Mesothelial cell of epicardium (in vitro differentiated cells): ENCODE data around the gene CDH3. TPM values are rescaled to one million over a fixed set of nuclear protein-coding genes. Genes with fewer than 3 reads are reported as not detected.

Experiments
- DNase-seq, 2 experiments: peaks; one replicate each; pipeline ENCODE4 v3.0.0; 2021; ENCODE audit warnings: low spot score in 2 of 2; ENCODE audit not compliant: unreplicated experiment in 2 of 2
- H3K27ac Mint-ChIP-seq: 2 replicates; pipeline ENCODE4 v1.8.0; 2021; ENCODE audit warnings: mixed read lengths
- H3K27me3 Mint-ChIP-seq: 2 replicates; pipeline ENCODE4 v1.8.0; 2021; ENCODE audit warnings: low read depth, mixed read lengths
- H3K36me3 Mint-ChIP-seq: 2 replicates; pipeline ENCODE4 v1.8.0; 2021; ENCODE audit warnings: mixed read lengths
- H3K4me1 Mint-ChIP-seq: 2 replicates; pipeline ENCODE4 v1.8.0; 2021; ENCODE audit warnings: mixed read lengths
- H3K4me3 Mint-ChIP-seq: 2 replicates; pipeline ENCODE4 v1.8.0; 2021; ENCODE audit warnings: mild to moderate bottlenecking, moderate library complexity, mixed read lengths
- H3K9me3 Mint-ChIP-seq: 2 replicates; pipeline ENCODE4 v1.8.0; 2021; ENCODE audit warnings: mixed read lengths
- total RNA-seq: library from RNA; stranded (reverse); gene quantifications from 3 replicates; pipeline ENCODE4 v1.2.1, GENCODE V29; 2021
- TF ChIP-seq, protein P1 (sequence below): fragments of 200-600 bp; sonication (generic); IDR thresholded peaks from one replicate; pipeline ENCODE4 v1.5.0; 2021; ENCODE audit warnings: antibody characterized with exemption; ENCODE audit not compliant: unreplicated experiment

CDH3 gene
- total RNA-seq, 1 donor from 2014 or later, result 179 TPM

DNA sequence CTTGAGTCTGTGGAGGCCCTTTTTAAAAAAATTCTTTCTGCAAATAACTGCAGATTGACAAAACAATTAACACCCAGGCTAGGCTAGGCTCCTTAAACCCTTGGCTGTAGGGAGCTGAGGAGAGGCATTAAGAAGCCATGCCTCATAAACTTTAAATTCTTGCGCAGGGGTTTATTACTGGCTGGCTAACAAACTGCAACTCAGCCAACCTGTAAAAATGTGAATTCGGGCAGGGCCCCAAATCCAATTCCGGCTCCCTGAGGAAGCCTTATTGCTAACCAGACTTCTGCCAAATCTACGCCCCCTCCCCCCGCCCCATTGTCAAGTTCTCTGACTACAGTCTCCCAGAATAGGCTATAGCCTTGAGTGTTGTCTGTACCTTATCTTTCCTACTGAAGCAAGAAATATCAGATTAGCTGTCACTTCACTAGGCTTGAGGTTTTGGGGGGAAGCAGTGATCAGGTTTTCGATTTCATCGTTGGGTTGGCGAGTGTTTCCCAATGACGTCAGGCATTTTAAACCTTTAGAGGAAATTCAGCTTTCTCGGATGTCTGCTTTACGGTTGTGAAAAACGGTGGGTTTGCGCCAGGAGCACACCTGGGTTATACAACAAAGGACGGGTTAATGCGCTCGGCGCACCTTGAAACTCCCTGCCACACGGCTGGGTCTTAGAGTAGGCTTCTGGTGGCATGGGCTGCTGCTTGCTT lies 2.0 kb downstream of the CDH3 start:
- H3K4me1 Mint-ChIP-seq, result peaks cover 33% of the 10 kb centered on the region
- peaks cover 3% of the 10 kb centered on the region for H3K27me3 Mint-ChIP-seq
- H3K27ac Mint-ChIP-seq, result peak overlapping the region; percentile 93
- TF ChIP-seq, protein P1, sequence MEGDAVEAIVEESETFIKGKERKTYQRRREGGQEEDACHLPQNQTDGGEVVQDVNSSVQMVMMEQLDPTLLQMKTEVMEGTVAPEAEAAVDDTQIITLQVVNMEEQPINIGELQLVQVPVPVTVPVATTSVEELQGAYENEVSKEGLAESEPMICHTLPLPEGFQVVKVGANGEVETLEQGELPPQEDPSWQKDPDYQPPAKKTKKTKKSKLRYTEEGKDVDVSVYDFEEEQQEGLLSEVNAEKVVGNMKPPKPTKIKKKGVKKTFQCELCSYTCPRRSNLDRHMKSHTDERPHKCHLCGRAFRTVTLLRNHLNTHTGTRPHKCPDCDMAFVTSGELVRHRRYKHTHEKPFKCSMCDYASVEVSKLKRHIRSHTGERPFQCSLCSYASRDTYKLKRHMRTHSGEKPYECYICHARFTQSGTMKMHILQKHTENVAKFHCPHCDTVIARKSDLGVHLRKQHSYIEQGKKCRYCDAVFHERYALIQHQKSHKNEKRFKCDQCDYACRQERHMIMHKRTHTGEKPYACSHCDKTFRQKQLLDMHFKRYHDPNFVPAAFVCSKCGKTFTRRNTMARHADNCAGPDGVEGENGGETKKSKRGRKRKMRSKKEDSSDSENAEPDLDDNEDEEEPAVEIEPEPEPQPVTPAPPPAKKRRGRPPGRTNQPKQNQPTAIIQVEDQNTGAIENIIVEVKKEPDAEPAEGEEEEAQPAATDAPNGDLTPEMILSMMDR, result no peak
- peaks cover 6% of the 10 kb centered on the region for H3K36me3 Mint-ChIP-seq
- H3K9me3 Mint-ChIP-seq, result no peaks in the 10 kb centered on the region
- H3K4me3 Mint-ChIP-seq, result peak overlapping the region; percentile 84
- no peak for DNase-seq

DNA sequence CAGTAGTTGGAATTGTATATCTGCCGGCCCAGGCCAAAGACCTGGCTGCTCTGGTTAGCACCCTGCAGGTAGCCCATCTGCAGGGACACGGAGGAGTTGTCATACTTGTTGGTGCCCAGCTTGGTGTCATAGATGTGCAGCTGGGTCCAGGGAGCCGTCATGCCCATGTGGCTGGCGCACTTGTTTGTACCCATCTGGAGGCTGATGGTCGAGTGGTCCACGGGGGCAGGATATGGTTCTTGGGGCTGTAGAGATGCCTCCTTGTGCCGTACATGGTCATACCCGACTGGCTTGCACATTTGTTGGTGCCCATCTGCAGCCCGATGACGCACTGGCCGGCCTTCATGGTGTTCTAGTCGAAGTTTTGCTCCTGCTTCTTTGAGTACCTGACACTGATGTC lies 6.0 kb downstream of the CDH3 start:
- Mint-ChIP-seq H3K36me3 (peaks cover 8% of the 10 kb centered on the region), H3K27ac (no peak overlapping the region), H3K9me3 (no peaks in the 10 kb centered on the region), H3K4me1 (peaks cover 21% of the 10 kb centered on the region), H3K27me3 (no peaks in the 10 kb centered on the region), H3K4me3 (no peak overlapping the region)
- TF ChIP-seq, protein P1, result no peak
- no peak for DNase-seq

DNA sequence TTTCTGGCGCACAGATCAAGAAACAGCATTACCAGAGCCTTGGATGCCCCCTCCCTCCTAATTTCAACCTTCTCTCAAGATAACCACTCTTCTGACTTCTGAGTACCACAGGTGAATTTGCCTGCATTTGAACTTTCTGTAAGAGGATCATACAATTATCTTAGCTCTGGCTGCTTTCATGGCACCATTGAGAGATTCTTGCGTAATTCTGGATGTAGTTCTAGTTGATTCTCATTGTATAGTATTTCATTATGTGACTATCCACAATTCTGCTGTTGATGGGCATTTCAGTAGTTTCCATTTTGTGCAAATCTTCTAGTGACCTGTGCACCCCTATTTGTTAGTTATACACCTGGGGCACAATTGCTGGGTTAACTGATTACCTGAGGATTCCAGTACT lies 7.5 kb downstream of the CDH3 start:
- Mint-ChIP-seq H3K27me3 (no peaks in the 10 kb centered on the region), H3K9me3 (no peaks in the 10 kb centered on the region), H3K36me3 (peaks cover 8% of the 10 kb centered on the region), H3K4me1 (peaks cover 21% of the 10 kb centered on the region), H3K27ac (no peak overlapping the region), H3K4me3 (no peak overlapping the region)
- no peak for DNase-seq
- TF ChIP-seq, protein P1, result no peak

DNA sequence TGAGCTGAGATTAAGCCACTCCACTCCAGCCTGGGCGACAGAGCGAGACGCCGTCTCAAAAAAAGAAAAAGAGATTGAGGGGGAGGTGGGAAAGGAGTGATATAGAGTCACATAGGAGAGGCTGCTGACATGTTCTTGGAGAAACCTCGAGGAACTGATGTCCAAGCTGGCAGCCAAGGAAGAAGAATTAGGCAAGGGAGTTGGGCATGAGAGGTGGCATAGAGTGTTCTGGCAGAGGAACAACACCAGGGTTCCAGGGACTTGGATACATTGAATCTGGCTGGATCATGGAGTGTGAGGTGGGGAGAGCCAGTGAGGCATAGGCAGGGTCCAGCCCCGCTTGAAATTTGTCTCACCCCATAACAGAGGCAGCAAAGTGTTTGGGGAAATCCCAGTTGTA lies 10.7 kb downstream of the CDH3 start:
- Mint-ChIP-seq H3K9me3 (no peaks in the 10 kb centered on the region), H3K27ac (peak overlapping the region; percentile 57), H3K4me3 (no peak overlapping the region), H3K36me3 (peaks cover 1% of the 10 kb centered on the region), H3K27me3 (no peaks in the 10 kb centered on the region), H3K4me1 (peaks cover 46% of the 10 kb centered on the region)
- DNase-seq, result no peak
- TF ChIP-seq, protein P1, result no peak

DNA sequence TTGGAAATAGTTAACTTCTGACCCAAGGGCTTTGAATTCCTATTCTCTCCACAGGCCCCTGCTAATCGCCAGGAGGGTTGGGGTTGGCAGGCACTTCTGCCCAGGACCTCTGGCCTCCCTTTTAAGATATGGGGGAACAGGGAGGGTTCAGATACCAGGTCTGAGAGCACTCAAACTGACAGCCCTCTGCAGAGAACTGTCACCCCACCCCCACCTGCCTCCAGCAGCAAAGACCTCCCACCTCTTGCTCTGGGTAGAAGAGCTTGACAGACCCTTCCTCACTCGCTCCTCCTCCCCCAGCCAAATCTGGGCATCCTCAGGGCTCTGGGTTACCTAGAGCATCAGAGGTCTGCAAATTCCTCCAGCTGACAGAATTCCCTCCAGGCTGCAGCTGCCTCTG lies 11.6 kb downstream of the CDH3 start:
- TF ChIP-seq, protein P1, result no peak

More for the DNA sequence above, 11.6 kb downstream of the CDH3 start:
- no peak for DNase-seq
- Mint-ChIP-seq H3K36me3 (peaks cover 5% of the 10 kb centered on the region), H3K4me3 (no peak overlapping the region), H3K9me3 (no peaks in the 10 kb centered on the region), H3K4me1 (peaks cover 46% of the 10 kb centered on the region), H3K27me3 (no peaks in the 10 kb centered on the region), H3K27ac (peak overlapping the region; percentile 79)
